Measurements from ENCODE around the gene EPN2. TPM values are rescaled to one million over a fixed set of nuclear protein-coding genes. Genes with fewer than 3 reads are reported as not detected.

The EPN2 gene
- total and polyA plus RNA-seq, 2 donors from 2014 or later: 18.0 to 45.4 TPM

DNA sequence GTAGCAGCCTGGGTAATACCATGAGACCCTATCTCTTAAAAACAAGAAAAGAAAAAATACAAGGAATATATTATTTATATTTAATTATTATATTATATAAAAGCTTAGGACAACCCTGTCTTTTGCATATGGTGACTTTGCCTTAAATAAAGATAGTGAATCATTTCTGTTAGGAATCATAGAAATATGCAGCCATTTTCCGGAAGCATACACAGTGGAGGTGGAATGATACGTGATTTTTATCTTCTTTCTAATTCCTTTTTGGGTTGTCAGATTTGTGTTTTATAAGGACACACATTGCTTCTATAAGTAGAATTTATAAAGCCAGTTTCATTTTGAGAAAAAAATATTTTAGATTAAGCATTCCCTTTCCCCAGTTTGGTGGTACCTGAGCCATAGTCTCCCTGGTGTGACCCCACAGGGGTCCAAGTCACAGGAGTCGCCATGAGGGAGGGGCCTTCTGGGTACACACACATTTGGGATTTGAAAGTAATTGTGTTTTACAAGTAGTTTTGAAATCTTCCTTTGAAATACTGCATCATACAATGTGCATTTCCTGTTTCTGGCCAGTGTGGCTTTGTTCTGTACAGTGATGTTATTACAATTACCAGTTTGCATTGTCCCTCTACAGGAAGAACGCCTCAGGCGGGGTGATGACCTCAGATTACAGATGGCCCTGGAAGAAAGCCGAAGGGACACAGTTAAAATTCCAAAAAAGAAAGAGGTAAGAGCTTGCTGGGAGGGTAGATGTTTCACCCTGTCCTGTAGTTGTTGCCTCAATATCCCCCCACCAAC is 74.5 kb downstream of the EPN2 start:
- Histone ChIP-seq H3K36me3 (ENCODE audit: control insufficient read depth in 2 of 3, insufficient read depth in 3 of 3, low read length in 3 of 3) (peaks cover 3 to 26% (median 8%) of the 10 kb centered on the region in 3 donors), H3K4me3 (ENCODE audit: low read length in 3 of 3) (no peak overlapping the region), H3K27me3 (ENCODE audit: control insufficient read depth, insufficient read depth, low read length) (no peaks in the 10 kb centered on the region), H3K4me1 (ENCODE audit: control insufficient read depth in 2 of 3, insufficient read depth in 2 of 3, low read depth in 1 of 3, low read length in 3 of 3) (peaks cover 2 to 9% (median 5%) of the 10 kb centered on the region in 3 donors), H3K27ac (ENCODE audit: low read depth in 2 of 2, low read length in 2 of 2) (peak overlapping the region in 1 of 2 donors; percentile 45), H3K9me3 (ENCODE audit: control insufficient read depth in 2 of 3, insufficient read depth in 1 of 3, low read length in 3 of 3) (no peaks in the 10 kb centered on the region), H3K9ac (ENCODE audit: low read length in 3 of 3) (no peak overlapping the region)
- TF ChIP-seq, protein P1, sequence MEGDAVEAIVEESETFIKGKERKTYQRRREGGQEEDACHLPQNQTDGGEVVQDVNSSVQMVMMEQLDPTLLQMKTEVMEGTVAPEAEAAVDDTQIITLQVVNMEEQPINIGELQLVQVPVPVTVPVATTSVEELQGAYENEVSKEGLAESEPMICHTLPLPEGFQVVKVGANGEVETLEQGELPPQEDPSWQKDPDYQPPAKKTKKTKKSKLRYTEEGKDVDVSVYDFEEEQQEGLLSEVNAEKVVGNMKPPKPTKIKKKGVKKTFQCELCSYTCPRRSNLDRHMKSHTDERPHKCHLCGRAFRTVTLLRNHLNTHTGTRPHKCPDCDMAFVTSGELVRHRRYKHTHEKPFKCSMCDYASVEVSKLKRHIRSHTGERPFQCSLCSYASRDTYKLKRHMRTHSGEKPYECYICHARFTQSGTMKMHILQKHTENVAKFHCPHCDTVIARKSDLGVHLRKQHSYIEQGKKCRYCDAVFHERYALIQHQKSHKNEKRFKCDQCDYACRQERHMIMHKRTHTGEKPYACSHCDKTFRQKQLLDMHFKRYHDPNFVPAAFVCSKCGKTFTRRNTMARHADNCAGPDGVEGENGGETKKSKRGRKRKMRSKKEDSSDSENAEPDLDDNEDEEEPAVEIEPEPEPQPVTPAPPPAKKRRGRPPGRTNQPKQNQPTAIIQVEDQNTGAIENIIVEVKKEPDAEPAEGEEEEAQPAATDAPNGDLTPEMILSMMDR (IDR thresholded peaks at IDR 0.05; ENCODE audit: borderline replicate concordance, extremely low read depth, insufficient read depth): no peak
- FAIRE-seq (no peak), DNase-seq (peak in 1 of 5 donors; percentile 9)
- intact Hi-C loops (cut with DNase I): no loop called here

DNA sequence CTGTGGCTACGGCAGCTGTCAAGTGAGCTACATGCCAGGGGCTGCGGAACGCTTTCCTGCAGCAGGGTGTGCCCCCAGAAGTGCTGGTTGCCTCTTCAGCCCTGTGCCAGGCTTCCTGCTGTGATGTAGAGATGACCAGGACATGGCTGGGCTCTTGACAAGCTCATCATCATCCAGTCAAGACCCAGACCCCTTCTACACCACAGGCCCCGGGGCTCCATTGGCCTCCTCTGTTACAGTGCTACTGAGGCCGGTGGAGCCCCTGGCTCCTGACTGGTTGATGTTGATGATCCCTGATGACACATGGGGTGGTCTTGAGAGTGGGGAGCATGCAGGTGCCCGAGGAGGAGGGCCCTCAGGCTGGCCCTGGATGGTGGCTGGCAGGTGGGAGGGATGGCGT is 75.2 kb downstream of the EPN2 start:
- Histone ChIP-seq H3K9me3 (ENCODE audit: control insufficient read depth in 2 of 3, insufficient read depth in 1 of 3, low read length in 3 of 3) (no peaks in the 10 kb centered on the region), H3K4me3 (ENCODE audit: low read length in 3 of 3) (no peak overlapping the region), H3K36me3 (ENCODE audit: control insufficient read depth in 2 of 3, insufficient read depth in 3 of 3, low read length in 3 of 3) (peaks cover 3 to 26% (median 8%) of the 10 kb centered on the region in 3 donors), H3K4me1 (ENCODE audit: control insufficient read depth in 2 of 3, insufficient read depth in 2 of 3, low read depth in 1 of 3, low read length in 3 of 3) (peaks cover 6 to 15% (median 8%) of the 10 kb centered on the region in 3 donors), H3K27me3 (ENCODE audit: control insufficient read depth, insufficient read depth, low read length) (no peaks in the 10 kb centered on the region), H3K27ac (ENCODE audit: low read depth in 2 of 2, low read length in 2 of 2) (peak overlapping the region; percentile 45 to 54), H3K9ac (ENCODE audit: low read length in 3 of 3) (no peak overlapping the region)
- TF ChIP-seq, protein P1 (IDR thresholded peaks at IDR 0.05; ENCODE audit: borderline replicate concordance, extremely low read depth, insufficient read depth): no peak
- FAIRE-seq (no peak), DNase-seq (no peak)
- intact Hi-C loops (cut with DNase I): no loop called here

DNA sequence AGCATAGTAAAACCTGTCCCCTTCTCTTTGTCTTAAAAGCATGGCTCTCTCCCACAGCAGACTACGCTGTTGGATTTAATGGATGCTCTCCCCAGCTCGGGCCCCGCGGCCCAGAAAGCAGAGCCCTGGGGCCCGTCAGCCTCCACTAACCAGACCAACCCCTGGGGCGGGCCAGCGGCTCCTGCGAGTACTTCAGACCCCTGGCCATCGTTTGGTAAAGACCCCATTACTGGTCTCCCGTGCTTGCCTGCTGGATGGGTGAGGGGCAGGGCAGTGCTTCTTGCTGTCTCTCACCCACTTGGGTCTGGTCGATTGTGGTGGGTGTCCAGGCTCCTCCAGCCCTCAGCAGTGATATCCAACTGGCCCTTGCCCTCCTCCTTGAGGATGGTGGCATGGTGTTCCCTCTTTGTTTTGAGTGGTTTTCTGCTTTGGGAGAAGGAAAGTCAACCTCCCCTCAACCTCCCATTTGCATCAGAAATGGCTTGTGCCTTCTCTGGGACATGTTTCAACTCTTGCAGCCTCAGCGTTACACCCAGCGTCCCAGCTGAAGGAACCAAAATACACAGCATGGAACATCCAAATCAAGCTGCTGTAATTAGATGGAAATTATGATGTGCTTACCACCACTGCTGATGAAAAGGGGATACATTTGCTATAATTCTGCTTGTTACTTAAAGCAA is 76.0 kb downstream of the EPN2 start:
- DNase-seq: no peak
- H3K4me1 ChIP-seq (ENCODE audit: control insufficient read depth in 2 of 3, insufficient read depth in 2 of 3, low read depth in 1 of 3, low read length in 3 of 3): peaks cover 11 to 22% (median 12%) of the 10 kb centered on the region in 3 donors

More for the DNA sequence above, 76.0 kb downstream of the EPN2 start:
- Histone ChIP-seq H3K27me3 (ENCODE audit: control insufficient read depth, insufficient read depth, low read length) (no peaks in the 10 kb centered on the region), H3K9me3 (ENCODE audit: control insufficient read depth in 2 of 3, insufficient read depth in 1 of 3, low read length in 3 of 3) (no peaks in the 10 kb centered on the region), H3K36me3 (ENCODE audit: control insufficient read depth in 2 of 3, insufficient read depth in 3 of 3, low read length in 3 of 3) (peaks cover 3 to 26% (median 8%) of the 10 kb centered on the region in 3 donors), H3K9ac (ENCODE audit: low read length in 3 of 3) (no peak overlapping the region), H3K27ac (ENCODE audit: low read depth in 2 of 2, low read length in 2 of 2) (no peak overlapping the region), H3K4me3 (ENCODE audit: low read length in 3 of 3) (no peak overlapping the region)
- TF ChIP-seq, protein P1 (IDR thresholded peaks at IDR 0.05; ENCODE audit: borderline replicate concordance, extremely low read depth, insufficient read depth): no peak
- intact Hi-C loops (cut with DNase I): no loop called here
- FAIRE-seq: no peak

All from kidney (tissue), 14 donors.